A204.1 (cell line): ENCODE results near the gene CEMIP2.
A peak's percentile ranks its signal among the peaks of the same experiment; 100 is the strongest.
"Not testable (repeated sequence)": the region's sequence is repeated elsewhere in the genome, so short reads cannot be mapped to it uniquely, and the experiment has no call there.

Experiments
- FAIRE-seq: peaks from 2 replicates; lab custom pipeline; 2012; peaks lifted over from hg19 to GRCh38; lab: Jason Lieb, UNC

Gene CEMIP2

GRCh38 chr9:71706176-71706575 lies 62.1 kb downstream of the CEMIP2 start:
- no peak for FAIRE-seq

DNA sequence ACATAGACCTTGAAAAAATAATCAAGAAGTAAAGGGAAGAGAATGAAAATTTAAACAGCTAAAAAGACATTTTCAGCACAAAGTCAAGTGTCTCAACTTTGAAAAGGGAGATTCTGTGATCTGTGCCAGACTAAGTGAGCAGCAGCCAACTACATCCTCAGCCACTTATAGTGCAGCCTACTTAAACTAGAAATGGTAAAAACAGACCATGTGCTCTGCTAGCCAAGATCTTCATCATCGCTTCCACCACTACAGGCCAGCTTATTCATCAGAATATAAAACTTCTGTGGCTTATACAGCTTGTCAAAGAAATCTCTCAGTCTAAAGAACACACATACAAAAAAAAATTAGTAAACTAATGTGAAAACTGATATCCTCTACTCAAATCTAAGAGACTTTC lies 63.5 kb downstream of the CEMIP2 start:
- FAIRE-seq, result no peak

- no peak for FAIRE-seq
These were observed 65.0 kb downstream of the CEMIP2 start for GRCh38 chr9:71703172-71703872.

- no peak for FAIRE-seq
These were observed 70.4 kb downstream of the CEMIP2 start for GRCh38 chr9:71697882-71698281.

DNA sequence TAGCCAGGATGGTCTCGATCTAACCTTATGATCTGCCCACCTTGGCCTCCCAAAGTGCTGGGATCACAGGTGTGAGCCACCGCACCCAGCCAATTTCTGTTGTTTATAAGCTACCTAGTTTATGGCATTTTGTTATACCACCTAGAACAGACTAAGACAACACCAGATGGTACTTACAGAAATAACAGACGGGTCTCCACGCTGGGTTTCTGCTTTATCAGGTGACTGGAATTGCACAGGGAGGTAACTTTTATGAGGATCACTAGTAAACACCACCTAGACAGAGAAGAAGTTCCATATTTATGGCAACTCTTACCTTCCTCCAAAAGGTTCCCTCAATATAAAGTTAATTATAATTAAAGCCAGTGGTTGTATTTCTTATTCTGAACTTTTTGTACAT lies 74.0 kb downstream of the CEMIP2 start:
- no peak for FAIRE-seq

DNA sequence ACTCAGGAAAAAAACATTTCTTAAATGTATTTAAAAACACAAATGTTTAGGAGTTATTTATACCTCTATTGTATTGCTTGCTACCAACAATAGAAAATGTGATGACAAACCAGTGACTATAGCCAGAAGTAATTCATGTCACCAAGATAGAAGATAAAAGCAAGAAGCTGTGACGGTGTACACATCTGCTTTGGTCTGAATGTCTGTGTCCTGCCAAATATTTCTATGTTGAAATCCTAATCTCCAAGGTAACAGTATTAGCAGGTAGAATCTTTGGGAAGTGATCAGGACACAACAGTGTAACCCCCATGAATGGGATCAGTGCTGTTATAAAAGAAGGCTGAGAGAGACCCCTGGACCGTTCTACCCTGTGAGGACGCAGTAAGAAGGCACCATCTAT lies 74.7 kb downstream of the CEMIP2 start:
- FAIRE-seq, result no peak

GRCh38 chr9:71692337-71692736 lies 76.0 kb downstream of the CEMIP2 start:
- FAIRE-seq, result no peak

DNA sequence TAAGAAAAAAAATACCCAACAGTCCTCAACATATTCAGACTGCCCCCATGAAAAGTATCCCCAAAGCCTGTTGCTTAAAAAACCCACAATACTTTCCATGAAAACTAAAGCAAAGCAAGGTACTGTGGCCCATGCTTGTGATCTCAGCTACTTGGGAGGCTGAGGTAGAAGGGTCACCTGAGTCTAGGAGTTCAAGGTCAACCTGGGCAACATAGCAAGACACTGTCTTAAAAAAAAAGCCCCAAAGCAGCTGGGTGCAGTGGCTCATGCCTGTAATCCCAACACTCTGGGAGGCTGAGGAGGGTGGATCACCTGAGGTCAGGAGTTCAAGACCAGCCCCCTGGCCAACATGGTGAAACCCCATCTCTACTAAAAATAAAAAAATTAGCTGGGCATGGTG lies 76.7 kb downstream of the CEMIP2 start:
- not testable (repeated sequence) for FAIRE-seq

DNA sequence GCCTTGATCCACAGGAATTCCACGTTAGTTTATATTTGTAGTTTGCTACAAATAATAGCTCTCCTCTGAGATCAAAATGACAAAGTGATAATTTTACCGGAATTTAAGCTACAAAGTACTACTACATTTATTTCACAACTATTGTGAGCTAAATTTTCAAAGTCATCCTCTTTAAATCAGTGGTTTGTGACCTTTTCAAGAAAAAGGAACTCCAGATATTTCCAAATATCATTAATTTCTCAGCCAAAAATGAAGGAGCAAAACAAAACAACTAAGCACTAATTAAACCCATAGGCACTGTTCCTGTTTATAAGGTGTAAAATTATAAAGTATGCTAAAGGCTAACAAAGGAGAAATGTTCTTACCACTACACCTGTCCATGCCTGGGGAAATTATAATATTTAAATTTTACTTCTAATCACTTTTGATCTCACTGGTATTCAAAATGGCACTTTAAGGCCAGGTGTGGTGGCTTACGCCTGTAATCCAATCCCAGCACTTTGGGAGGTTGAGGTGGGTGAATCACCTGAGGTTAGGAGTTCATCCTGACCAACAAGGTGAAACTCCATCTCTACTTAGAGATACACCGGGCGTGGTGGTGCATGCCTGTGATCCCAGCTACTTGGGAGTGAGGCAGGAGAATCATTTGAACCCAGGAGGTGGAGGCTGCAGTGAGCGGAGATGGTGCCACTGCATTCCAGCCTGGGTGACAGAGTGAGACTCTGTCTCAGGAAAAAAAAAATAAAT lies 77.5 kb downstream of the CEMIP2 start:
- no peak for FAIRE-seq

GRCh38 chr9:71690063-71690688 lies 78.1 kb downstream of the CEMIP2 start:
- no peak for FAIRE-seq

- no peak for FAIRE-seq
These were observed 80.6 kb downstream of the CEMIP2 start for GRCh38 chr9:71687676-71688075.

GRCh38 chr9:71685988-71686387 lies 82.3 kb downstream of the CEMIP2 start:
- FAIRE-seq, result no peak

GRCh38 chr9:71685394-71685793 lies 82.9 kb downstream of the CEMIP2 start:
- FAIRE-seq, result no peak

DNA sequence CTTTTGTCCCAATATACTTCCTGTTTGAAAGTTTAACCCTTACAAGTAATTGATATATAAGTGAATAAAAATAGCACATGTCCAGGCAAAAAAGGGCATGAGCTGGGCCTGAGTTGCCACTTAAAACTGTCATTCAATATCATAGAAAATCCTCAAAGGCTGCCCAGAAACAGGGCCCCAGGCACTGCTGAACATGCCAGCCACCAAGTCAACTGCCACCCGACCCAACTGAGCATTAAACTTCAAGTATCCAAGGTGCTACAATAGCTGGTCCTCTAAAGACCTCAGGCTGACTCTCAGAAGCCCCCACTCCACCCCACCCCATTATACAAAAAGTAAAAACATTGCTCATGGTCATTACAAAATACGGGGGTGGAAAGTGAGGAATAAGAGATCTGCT lies 83.7 kb downstream of the CEMIP2 start:
- FAIRE-seq, result no peak

GRCh38 chr9:71683598-71684235 lies 84.6 kb downstream of the CEMIP2 start:
- FAIRE-seq, result no peak

DNA sequence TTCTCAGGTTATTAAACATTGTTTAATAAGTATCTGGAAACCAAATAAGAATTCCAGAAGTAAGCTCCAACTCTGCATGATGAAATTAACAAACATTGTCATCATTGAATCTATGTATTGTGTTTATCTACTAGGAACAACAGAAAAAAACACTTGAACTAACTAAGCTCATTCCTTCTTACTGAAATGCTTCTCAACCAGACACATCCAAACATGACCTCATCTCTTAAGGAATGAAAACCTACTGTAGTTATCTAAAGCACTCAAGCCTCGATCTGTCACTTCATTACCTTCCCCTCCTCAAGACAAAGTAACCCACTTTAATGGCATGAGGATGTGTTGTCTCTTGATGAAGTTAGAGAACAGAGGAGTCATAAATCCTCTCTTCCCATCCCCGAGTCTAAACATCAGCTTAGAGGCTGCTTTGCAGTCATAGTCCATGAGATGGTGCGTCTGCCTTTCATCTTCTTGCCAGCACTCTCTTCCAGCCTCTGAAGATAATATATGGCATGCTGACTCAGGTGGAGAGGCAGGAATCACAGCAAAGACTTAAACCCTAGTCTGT lies 86.5 kb downstream of the CEMIP2 start:
- FAIRE-seq, result no peak

DNA sequence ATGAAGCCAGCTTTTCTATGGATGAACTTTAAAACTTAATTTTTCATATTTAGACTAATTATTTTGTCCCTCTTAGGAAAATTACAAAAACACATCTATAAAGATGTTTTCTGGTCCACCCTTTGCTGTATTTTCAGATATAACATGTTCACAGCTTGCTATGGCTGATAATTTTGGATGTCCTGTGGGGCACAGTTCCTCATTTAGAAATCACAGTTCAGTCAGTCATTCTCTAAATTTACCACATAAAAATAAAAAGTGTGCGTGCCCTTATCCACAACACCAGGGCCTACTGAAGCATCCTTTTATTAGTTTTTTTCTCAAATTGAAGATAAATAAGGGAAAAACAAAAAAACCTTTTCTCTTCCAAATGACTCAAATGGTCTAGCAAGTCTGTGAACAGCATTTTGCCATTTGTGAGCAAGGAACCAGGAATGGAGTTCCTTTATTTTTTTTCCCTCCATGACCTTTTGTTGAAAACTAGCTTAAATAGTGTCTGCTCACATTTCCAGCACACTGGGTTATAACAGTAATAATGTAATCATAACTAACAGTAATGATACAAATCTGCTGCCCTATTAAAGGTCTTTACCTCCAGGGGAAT lies 87.1 kb downstream of the CEMIP2 start:
- no peak for FAIRE-seq

GRCh38 chr9:71680189-71680980 lies 87.9 kb downstream of the CEMIP2 start:
- FAIRE-seq, result no peak

DNA sequence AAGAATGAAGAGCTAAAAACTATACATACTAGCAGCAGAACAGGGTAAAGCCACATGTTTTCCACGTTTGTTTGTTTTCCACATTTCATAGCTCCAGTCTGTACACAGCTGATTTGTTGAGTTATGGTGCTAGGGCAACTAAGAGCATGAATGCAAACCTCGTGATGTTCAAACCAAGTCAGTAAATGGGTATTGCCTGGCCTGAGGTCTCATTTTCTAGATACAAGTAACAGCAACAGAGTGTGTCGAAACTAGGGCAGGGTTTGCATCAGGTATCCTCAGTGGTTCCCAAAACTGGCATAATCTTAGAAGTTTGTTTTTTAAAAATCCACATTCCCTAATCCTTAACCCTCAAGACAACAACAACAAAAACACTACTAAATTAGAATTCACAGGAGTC lies 89.3 kb downstream of the CEMIP2 start:
- FAIRE-seq, result no peak

DNA sequence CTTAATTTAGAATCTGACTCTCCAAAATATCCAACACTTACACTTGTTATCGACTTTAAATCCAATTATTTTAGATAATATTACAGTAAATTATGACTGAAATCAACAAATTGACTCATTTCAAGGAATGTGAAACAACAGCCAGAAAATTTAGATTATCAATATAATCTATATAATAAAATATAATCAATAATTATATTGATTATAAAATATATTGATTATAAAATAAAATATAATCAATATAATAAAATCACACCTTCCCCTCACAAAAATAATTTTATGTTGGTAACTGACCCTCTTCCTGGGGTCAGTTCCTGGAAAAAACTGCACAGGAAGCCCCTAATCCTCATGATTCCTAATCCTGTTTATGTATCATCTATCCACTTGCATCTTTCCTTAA lies 91.1 kb downstream of the CEMIP2 start:
- peak; percentile 30 for FAIRE-seq

DNA sequence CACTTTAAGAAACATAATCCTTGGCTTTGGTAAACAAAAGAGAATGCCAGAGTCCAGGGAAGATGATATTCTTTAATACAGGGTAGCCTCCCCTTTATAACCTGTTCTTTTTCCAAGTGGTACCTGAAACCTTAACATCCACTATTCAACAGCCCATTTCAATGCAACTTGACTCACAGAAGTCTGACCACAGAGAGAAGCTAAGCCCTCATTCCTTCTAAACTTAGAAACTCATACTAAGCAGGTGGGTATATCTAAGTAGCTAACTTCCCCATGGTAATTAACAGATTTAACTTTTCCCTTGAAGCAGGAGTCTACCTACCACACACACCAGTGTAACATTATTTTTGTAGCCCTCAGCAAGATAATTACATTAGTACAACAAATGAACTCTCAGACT lies 91.9 kb downstream of the CEMIP2 start:
- no peak for FAIRE-seq

GRCh38 chr9:71675857-71676165 lies 92.5 kb downstream of the CEMIP2 start:
- no peak for FAIRE-seq
